HAP-1 (cell line): Measurements from ENCODE around the gene NEK6.

Source experiments
- DNase-seq, 2 experiments: peaks; one replicate each; pipeline ENCODE4 v3.0.0-alpha.2; 2016 to 2020; ENCODE audit warnings: low spot score in 2 of 2
- H3K27me3 ChIP-seq: fragments of 250-450 bp; sonication (Bioruptor Pico); 2 replicates; pipeline ENCODE4 v1.5.1; 2020; ENCODE audit warnings: low read depth, mild to moderate bottlenecking, moderate library complexity
- H3K36me3 ChIP-seq: fragments of 250-450 bp; sonication (Bioruptor Pico); replicated peaks from 2 replicates; pipeline ENCODE4 v1.5.1; 2020; ENCODE audit warnings: mild to moderate bottlenecking
- H3K4me1 ChIP-seq: fragments of 250-450 bp; sonication (Bioruptor Pico); 2 replicates; pipeline ENCODE4 v1.5.1; 2020; ENCODE audit warnings: mild to moderate bottlenecking
- H3K4me3 ChIP-seq: fragments of 250-450 bp; sonication (Bioruptor Pico); 2 replicates; pipeline ENCODE4 v1.5.1; 2020; ENCODE audit warnings: mild to moderate bottlenecking, moderate library complexity
- H3K9me3 ChIP-seq: fragments of 250-450 bp; sonication (Bioruptor Pico); 2 replicates; pipeline ENCODE4 v1.5.1; 2020; ENCODE audit warnings: mild to moderate bottlenecking, moderate library complexity
- in situ Hi-C: fragments of 300-500 bp; cut with MboI; formaldehyde crosslinking; loops from 3 replicates; pipeline ENCODE4 v1.14.3; 2020; ENCODE audit warnings: low sequenced_read_pairs, inconsistent platforms, mixed read lengths

NEK6 gene

DNA sequence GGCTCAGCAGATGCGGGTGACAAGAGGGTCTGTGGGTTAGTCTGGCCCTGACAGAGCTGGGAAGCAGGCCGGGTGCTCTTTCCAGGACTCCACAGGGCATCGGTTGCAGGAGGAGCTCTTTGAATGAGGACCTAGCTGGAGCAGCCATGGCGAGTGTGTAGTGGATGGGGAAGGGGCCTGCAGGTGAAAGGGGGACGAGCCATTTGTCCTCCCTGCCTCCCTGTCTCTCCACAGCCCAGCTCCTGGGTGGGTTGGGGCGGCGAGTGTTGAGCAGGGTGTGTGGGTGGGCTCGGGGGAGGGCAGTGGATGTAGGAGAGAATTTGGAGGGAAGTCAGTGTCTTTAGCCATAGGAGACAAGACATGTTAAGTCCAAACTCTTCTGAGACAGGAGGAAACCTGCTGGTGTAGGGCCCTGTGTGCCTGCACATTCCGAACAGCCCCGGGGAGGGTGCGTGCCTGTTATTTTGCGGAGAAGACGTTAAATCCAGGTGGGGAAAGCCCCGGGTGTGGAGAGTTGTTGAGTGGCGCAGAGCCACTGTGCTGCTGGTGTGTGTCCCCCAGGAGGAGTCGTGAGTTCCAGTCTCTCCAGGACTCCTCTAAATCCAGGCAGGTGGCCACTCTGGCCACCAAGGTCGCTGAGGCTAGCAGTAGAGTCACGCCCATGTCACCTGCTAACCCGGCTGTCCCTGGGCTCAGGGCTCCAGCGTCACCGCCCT is 83.9 kb downstream of the NEK6 start:
- Histone ChIP-seq H3K9me3 (0 out of 2 replicates have a peak, but pooled peaks cover 2% of the 10 kb centered on the region), H3K36me3 (peaks cover 19% of the 10 kb centered on the region), H3K27me3 (no peaks in the 10 kb centered on the region), H3K4me3 (no peak overlapping the region), H3K4me1 (no peaks in the 10 kb centered on the region)
- in situ Hi-C loops: no loop called here
- no peak for DNase-seq

DNA sequence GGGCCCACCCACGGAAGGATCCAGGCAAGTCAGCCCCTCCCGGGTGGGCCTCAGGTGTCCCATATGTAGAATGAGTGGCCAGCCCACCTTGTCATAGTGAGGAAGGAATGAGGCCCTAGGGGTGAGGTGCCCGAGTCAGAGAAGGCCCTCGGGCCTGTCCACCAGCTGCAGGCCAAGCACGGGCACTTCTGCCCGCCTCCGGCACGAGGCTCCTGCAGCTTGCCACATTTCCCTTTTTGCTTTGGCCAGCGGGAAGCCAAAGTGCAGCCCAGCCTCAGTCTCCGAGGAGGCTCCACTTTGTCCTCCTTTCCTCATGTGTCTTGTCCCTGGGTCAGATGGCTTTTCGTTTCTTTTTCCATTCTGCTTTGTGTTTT is 84.6 kb downstream of the NEK6 start:
- Histone ChIP-seq H3K4me3 (no peak overlapping the region), H3K4me1 (no peaks in the 10 kb centered on the region)
- no peak for DNase-seq

DNA sequence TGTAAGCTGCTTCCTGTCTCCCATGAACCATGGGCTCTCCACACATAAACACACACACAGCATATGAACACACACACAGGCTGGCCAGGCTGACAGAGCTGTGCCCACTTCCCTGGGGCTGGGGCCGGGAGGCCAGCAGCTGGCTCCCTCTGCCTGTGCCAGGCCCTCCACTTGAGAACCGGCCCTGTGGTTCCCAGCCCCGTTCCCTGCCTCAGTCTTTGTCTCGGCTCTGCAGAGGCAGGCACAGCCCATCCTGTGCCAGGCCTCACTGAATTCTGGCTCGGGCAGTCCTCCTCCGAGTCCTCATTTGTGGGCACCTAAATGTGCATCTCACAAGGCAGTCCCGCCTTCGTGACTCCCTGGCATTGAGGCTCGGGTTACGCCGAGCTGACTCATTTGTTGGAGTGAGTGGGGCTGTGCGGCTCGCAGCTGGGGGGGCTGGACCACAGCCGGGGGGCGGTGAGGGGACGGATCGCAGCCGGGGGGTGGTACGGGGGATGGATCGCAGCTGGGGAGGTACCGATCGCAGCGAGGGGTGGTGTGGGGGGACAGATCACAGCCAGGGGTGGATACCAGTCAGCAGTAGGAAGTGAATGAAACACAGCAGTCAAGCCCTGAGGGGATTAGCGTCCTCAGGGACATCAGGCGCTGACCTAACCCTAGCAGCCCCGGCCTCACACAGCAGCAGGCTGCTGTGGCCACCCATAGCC is 85.2 kb downstream of the NEK6 start:
- peaks cover 20% of the 10 kb centered on the region for H3K36me3 ChIP-seq
- H3K9me3 ChIP-seq: no peaks in the 10 kb centered on the region
- in situ Hi-C loops: no loop called here
- H3K27me3 ChIP-seq: no peaks in the 10 kb centered on the region
- H3K4me3 ChIP-seq: no peak overlapping the region
- DNase-seq: no peak
- no peaks in the 10 kb centered on the region for H3K4me1 ChIP-seq

More for the DNA sequence above, 84.6 kb downstream of the NEK6 start:
- Histone ChIP-seq H3K27me3 (no peaks in the 10 kb centered on the region), H3K36me3 (peaks cover 20% of the 10 kb centered on the region), H3K9me3 (0 out of 2 replicates have a peak, but pooled peaks cover under 1% of the 10 kb centered on the region)
- in situ Hi-C loops: no loop called here

DNA sequence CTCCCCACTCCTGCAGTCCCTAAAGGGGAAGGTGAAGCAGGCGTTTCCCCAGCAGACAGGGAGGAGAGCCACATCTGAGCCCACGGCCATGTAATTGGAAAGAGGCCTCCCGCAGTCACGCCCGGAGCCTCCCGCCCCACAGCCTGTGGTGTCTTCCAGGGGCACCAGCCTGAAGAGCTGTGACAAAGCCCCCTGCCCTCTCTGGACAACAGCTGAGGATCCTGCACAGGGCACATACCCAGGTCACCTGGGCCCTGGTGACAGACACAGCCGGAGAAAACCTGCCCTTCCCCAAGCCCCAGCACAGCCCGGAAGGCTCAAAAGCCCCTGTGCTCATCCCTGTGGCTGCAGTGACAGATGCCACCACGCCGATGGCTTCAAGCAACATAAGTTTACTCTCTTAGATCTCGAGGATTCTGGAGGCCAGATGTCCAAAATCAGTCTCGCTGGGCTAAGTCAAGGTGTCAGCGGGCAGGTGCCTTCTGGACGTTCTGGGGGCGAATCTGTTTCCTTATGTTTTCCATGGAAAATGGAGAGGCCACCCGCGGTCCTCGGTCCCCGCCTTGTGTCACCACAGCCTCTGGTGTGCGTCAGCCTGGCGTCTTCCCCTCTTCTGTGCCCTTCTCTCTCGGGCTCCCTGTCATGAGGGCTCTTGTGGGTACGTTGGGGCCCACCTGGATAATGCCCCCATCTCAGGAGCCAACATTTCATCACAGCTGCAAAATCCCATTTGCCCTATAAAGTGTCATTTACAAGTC is 86.0 kb downstream of the NEK6 start:
- H3K36me3 ChIP-seq: peaks cover 28% of the 10 kb centered on the region
- no peak overlapping the region for H3K4me3 ChIP-seq

DNA sequence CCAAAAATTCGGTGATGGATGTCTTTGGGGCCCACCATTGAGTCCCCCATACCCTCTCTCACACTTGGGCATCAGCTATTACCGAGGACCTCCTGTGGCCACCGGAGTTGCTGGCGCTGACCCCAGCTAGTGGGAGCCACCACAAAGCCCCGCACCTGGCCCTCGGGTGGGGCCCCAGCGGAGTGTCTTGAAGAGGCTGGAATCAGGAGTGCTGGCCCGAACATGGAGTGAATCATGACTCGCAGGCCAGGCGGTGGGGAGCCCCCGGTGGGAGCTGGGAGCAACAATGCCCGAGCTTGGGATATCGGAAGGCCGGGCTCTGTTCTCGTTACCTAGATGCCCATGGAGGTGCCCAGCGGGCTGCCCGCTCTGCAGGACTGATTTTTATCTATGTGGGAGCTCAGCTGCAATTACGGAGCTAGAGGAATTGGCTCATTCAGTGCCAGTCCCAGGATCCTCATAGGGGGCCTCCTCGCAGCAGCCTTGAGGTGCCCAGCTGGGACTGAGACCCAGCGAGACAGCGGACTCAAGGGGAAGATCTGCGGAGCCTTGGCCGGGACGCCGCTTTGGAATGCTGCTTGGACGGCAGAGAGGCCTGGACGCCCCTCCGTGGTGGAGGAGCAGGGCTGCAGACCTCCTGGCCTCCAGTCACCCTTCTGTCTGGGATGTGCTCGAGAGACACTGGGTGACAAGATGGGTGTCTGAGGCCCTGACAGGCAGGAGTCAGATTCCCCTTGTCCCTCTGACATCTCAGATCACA is 86.7 kb downstream of the NEK6 start:
- in situ Hi-C loops: no loop called here
- no peaks in the 10 kb centered on the region for H3K27me3 ChIP-seq
- H3K36me3 ChIP-seq: peaks cover 33% of the 10 kb centered on the region
- H3K4me1 ChIP-seq: no peaks in the 10 kb centered on the region
- no peaks in the 10 kb centered on the region for H3K9me3 ChIP-seq
- DNase-seq: no peak
- H3K4me3 ChIP-seq: no peak overlapping the region

More for the DNA sequence above, 86.0 kb downstream of the NEK6 start:
- DNase-seq: no peak
- no peaks in the 10 kb centered on the region for H3K27me3 ChIP-seq
- in situ Hi-C loops: no loop called here
- no peaks in the 10 kb centered on the region for H3K4me1 ChIP-seq
- H3K9me3 ChIP-seq: no peaks in the 10 kb centered on the region

DNA sequence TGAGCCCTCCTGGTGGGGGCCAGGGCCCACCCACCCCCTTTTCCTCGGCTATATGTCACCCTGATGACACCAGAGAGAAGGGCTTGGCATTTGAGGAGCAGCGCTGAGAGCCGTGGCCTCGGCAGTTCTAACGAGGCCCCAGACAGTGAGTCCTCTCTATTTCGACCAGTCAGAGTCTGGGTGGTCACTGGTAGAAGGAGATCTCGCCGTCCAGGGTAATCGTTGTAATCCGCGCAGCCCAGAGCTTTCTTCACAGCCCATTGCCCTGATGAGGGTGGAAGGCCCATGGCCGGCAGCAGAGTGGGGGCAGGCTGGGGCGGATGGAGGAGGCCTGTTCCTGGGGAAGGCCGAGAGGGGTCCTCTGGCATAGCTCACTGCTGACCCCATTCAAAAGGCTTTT is 87.3 kb downstream of the NEK6 start:
- no peaks in the 10 kb centered on the region for H3K9me3 ChIP-seq
- DNase-seq: no peak

DNA sequence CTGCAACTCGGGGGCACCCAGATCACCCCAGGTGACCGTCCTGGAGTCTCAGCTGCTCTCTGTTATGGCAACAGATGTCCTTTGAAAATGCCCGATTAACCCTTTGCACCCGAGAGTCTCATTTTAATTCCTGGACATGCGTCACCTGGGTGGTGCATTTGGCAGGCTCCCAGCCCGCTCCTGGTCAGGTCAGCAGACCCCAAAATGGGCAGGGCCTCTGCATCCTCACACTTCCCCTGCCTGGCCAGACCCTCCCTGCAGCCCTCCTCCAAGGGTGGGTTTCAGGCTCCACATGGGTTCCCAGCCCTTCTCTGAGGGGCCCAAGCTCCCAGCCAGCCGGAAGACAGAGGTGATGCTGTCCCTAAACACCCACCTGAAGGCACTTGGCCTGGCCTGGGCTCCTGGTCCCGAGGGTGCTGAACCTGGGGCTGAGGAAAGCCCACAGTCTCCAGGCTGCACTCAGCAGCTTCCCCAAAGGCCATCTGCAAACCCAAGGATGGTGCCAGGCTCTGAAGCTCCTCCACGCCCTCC is 88.1 kb downstream of the NEK6 start:
- Histone ChIP-seq H3K4me1 (no peaks in the 10 kb centered on the region), H3K4me3 (no peak overlapping the region), H3K9me3 (no peaks in the 10 kb centered on the region), H3K27me3 (no peaks in the 10 kb centered on the region), H3K36me3 (peaks cover 44% of the 10 kb centered on the region)
- DNase-seq: no peak
- in situ Hi-C loops: no loop called here

More for the DNA sequence above, 87.3 kb downstream of the NEK6 start:
- in situ Hi-C loops: no loop called here
- Histone ChIP-seq H3K27me3 (no peaks in the 10 kb centered on the region), H3K4me3 (no peak overlapping the region), H3K4me1 (no peaks in the 10 kb centered on the region), H3K36me3 (peaks cover 38% of the 10 kb centered on the region)

DNA sequence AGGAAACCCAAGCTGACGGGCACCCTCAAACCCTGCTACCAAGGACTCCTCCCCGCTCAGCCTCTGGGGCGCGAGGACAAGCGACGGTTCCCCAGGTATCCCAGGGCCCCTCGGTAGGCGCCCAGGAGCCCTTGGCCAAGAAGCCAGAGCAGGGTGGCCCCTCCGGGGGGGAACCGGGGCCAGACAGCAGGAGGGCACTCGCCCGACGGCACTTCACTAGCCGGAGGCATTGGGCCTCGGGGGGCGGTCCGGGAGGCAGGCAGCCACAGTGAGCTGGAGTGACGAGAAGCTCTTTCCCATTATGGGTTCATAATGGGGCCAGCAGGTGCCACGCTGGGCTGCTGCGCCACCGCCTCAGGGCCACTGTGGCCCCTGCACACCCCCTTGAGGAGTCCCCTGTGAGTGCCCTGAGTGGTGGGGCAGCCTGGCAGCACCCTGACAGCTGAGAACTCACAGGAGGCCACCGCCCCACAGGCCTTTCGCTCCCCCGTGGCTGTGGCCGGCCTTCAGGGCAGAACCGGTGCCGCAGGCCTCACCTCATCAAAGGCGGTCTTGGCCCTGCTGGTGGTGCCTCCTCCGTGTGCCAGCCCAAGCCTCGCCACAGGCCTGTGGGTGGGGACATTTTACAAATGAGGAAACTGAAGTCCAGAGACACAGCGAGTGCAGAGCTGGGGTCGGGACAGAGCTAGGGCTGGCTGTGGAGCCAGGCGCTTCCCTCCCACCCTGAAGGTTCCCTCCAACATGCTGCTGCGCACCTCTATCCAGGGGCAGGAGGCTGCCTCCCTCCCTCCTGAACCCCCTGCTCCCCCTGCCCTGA is 88.8 kb downstream of the NEK6 start:
- in situ Hi-C loops: no loop called here
- H3K36me3 ChIP-seq: peaks cover 51% of the 10 kb centered on the region
- H3K27me3 ChIP-seq: no peaks in the 10 kb centered on the region
- H3K4me3 ChIP-seq: no peak overlapping the region
- H3K9me3 ChIP-seq: no peaks in the 10 kb centered on the region
- no peaks in the 10 kb centered on the region for H3K4me1 ChIP-seq
- DNase-seq: no peak

DNA sequence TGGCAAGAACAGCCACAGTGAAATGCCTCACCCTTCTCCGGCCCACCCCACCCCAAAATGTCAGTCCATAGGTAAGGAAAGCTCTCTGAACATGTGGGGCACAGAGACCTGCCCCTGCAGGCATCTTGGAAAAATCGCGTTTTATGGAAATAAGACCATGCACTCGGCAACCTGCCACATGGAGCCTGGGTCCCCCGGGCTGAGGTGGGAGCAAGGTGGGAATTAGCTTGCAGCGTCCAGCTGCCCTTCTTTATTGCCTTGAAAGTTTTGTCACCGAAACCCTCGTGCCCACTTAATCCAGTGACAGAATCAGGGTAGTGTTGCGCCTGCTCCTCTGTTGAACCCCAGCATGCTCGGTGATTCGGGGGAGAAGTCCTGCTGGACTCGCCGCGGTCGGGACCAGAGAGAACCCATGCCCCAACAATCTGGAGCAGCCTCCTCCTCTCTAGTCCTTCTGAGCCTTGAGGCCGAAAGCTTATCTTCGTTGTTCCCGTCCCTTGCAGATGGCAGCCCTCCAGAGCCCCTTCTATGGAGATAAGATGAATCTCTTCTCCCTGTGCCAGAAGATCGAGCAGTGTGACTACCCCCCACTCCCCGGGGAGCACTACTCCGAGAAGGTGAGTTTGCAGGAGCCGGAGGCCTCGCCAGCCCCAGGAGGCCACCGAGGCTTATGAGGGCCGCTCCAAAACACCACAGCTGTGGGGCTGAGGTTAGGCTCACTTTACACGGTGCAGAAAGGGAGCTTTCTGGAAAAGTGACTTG is 89.6 kb downstream of the NEK6 start:
- Histone ChIP-seq H3K9me3 (no peaks in the 10 kb centered on the region), H3K27me3 (no peaks in the 10 kb centered on the region), H3K4me1 (no peaks in the 10 kb centered on the region), H3K4me3 (no peak overlapping the region), H3K36me3 (peaks cover 60% of the 10 kb centered on the region)
- DNase-seq: no peak
- in situ Hi-C loops: no loop called here

DNA sequence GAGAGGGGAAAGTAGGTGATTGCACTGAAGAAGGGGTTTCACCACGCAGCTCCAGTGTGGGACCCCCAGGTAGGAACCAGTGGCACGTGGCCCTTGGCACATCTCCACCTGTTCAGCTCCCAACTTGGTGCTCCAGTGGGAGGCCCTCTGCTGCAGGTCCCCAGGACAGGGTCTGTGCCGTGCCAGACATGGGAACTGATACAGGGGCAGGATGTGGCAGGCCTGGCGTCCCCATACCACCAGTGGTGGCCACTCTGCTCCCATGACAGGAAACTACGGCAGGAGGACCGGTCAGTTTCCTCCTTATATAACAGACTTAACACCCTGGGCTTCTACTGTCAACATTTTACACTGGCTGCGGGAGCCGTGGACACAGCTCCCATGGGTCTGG is 90.2 kb downstream of the NEK6 start:
- no peak overlapping the region for H3K4me3 ChIP-seq
- peaks cover 65% of the 10 kb centered on the region for H3K36me3 ChIP-seq
- no peak for DNase-seq
- H3K9me3 ChIP-seq: no peaks in the 10 kb centered on the region
- H3K27me3 ChIP-seq: no peaks in the 10 kb centered on the region
- H3K4me1 ChIP-seq: no peaks in the 10 kb centered on the region
- in situ Hi-C loops: no loop called here

DNA sequence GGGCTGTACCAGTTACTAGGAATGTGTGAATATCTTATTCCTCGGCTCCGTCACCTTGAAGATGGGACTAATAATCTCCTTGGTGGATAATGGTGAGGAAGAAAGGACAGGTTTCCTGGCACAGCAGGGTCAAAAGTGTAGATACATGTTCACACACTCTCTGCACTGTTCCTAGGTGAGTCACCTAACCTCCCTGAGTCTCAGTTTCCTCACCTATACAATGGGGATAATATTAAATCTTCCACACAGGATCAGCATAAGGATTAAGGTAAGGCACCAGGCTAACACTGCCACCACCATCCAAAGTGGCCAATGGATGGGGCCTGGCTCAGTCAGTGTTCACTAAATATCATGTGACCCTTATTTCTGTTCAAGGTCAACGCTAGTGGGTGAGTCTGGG is 90.6 kb downstream of the NEK6 start:
- H3K4me3 ChIP-seq: no peak overlapping the region
- no peaks in the 10 kb centered on the region for H3K27me3 ChIP-seq
- no peak for DNase-seq
- H3K4me1 ChIP-seq: no peaks in the 10 kb centered on the region
- H3K36me3 ChIP-seq: peaks cover 69% of the 10 kb centered on the region
- H3K9me3 ChIP-seq: no peaks in the 10 kb centered on the region
- in situ Hi-C loops: no loop called here

DNA sequence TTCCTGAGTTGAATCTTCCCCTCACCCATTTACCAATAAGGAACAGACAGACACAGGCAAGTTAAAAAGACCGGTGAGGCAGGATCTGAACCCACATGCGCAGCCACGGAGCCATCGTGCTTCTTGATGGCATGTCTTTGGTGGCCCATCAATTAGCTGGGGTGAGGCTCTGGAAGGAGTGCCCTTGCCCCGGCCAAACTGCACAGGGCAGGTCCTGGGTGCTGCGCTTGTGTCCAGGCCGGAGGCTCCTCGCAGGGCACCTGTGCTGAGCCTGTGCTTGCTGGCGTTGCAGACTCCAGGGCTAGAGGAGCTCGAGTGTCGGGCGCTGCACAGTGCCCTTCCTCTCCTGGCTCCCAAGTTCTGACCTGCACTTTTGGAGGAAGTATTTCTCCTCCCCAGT is 91.1 kb downstream of the NEK6 start:
- DNase-seq: no peak
- Histone ChIP-seq H3K4me3 (no peak overlapping the region), H3K36me3 (peaks cover 71% of the 10 kb centered on the region), H3K9me3 (no peaks in the 10 kb centered on the region), H3K4me1 (no peaks in the 10 kb centered on the region), H3K27me3 (no peaks in the 10 kb centered on the region)
- in situ Hi-C loops: no loop called here
